GM23338 (cell line): ENCODE data around the gene NECAB3.

Experiments used
- CREB1 ChIP-seq: fragments of 250-450 bp; sonication (Bioruptor Pico); IDR thresholded peaks from 2 replicates; pipeline ENCODE4 v1.5.0; 2020; ENCODE audit warnings: low read depth, mild to moderate bottlenecking, moderate library complexity
- CTCF ChIP-seq, 2 experiments: fragments of 200-600 bp in 1 of 2; sonication (generic) in 1 of 2; conservative IDR thresholded peaks; 2 replicates each; pipeline versions ENCODE4 v1.5.1 to v1.6.1; 2016 to 2017; ENCODE audit warnings: antibody characterized with exemption in 2 of 2, low read depth in 2 of 2, mild to moderate bottlenecking in 2 of 2, moderate library complexity in 1 of 2
- EZH2 ChIP-seq: fragments of 200-600 bp; sonication (generic); IDR thresholded peaks from one replicate; pipeline ENCODE4 v1.8.0; 2017; ENCODE audit warnings: antibody characterized with exemption, mild to moderate bottlenecking, low read depth; ENCODE audit not compliant: unreplicated experiment
- EZH2phosphoT487 ChIP-seq: fragments of 200-600 bp; sonication (generic); IDR thresholded peaks from one replicate; pipeline ENCODE4 v1.8.1; 2018; ENCODE audit warnings: antibody characterized with exemption; ENCODE audit not compliant: unreplicated experiment
- JUNB ChIP-seq: IDR thresholded peaks from one replicate; pipeline ENCODE4 v1.6.1; 2016; ENCODE audit warnings: antibody characterized with exemption; ENCODE audit not compliant: unreplicated experiment
- NANOG ChIP-seq: IDR thresholded peaks from 2 replicates; pipeline ENCODE4 v1.6.1; 2016; ENCODE audit warnings: antibody characterized with exemption, borderline replicate concordance
- POLR2AphosphoS5 ChIP-seq: IDR thresholded peaks from 2 replicates; pipeline ENCODE4 v1.6.1; 2016; ENCODE audit warnings: antibody characterized with exemption, low read depth
- REST ChIP-seq: IDR thresholded peaks from one replicate; pipeline ENCODE4 v1.6.1; 2018; ENCODE audit warnings: antibody characterized with exemption; ENCODE audit not compliant: unreplicated experiment
- ZNF331 ChIP-seq: fragments of 250-450 bp; sonication (Bioruptor Pico); IDR thresholded peaks from 2 replicates; pipeline ENCODE4 v1.5.0; 2020; ENCODE audit warnings: low read depth, mild to moderate bottlenecking, moderate library complexity
- ZNF462 ChIP-seq: fragments of 250-450 bp; sonication (Bioruptor Pico); IDR thresholded peaks from 2 replicates; pipeline ENCODE4 v1.5.0; 2020; ENCODE audit warnings: mild to moderate bottlenecking, moderate library complexity

GRCh38 chr20:33662172-33662571 is 12.1 kb downstream of the NECAB3 start, which contains the start of gene C20orf144:
- no peak for TF ChIP-seq CTCF (conservative IDR thresholded peaks at IDR 0.05; ENCODE audit: low read depth in 2 of 2)
- no peak for TF ChIP-seq EZH2
- no peak for TF ChIP-seq CREB1 (CRISPR knock-in tag)
- no peak for TF ChIP-seq JUNB
- no peak for TF ChIP-seq REST
- no peak for TF ChIP-seq EZH2phosphoT487
- no peak for TF ChIP-seq POLR2AphosphoS5
- TF ChIP-seq ZNF331 (CRISPR knock-in tag): no peak
- TF ChIP-seq ZNF462 (CRISPR knock-in tag): no peak
- no peak for TF ChIP-seq NANOG
